Measurements from ENCODE around the gene DOC2A.

The DOC2A gene

GRCh38 chr16:30010844-30011713 lies at the start of gene DOC2A:
Gene DOC2A (minus strand): TSS chr16:30011027. CDS start chr16:30010222, 805 bp downstream.
- Histone ChIP-seq H3K4me3 (ENCODE audit: low read depth, low read length, poor library complexity, severe bottlenecking) (peak within 1 kb of the TSS; percentile 42), H3K9ac (ENCODE audit: low read length) (no peak within 1 kb of the TSS)

GRCh38 chr16:30060346-30060745 lies 49.5 kb upstream of the DOC2A start:
- Histone ChIP-seq H3K4me2 (ENCODE audit: low read length) (no peak overlapping the region), H3F3A (ENCODE audit: insufficient read depth, low read length) (no peaks in the 10 kb centered on the region)

More at GRCh38 chr16:30010844-30011713, at the start of gene DOC2A:
- no peaks in the 10 kb centered on the region for H3K9me2 ChIP-seq (ENCODE audit: low read depth, low read length)
- H3K9me3 ChIP-seq (ENCODE audit: low read length): no peaks in the 10 kb centered on the region
- H3K27ac ChIP-seq (ENCODE audit: low read depth, low read length, poor library complexity, severe bottlenecking): no peak within 1 kb of the TSS
- TF ChIP-seq CTCF (IDR thresholded peaks at IDR 0.05; ENCODE audit: low read length) (no peak), EZH2 (IDR thresholded peaks at IDR 0.05; ENCODE audit: borderline replicate concordance, low read length) (no peak)
- H3K27me3 ChIP-seq (ENCODE audit: insufficient read depth, low read length): peaks cover 4% of the 10 kb centered on the region
- H2AFZ ChIP-seq (ENCODE audit: low read length): no peak within 1 kb of the TSS
- H3K79me2 ChIP-seq (ENCODE audit: insufficient read depth, low read length): no peaks in the 10 kb centered on the region
- H4K20me1 ChIP-seq (ENCODE audit: insufficient read depth, low read length): no peaks in the 10 kb centered on the region
- no peaks in the 10 kb centered on the region for H3K4me1 ChIP-seq (ENCODE audit: insufficient read depth, low read length, severe bottlenecking)
- peaks cover 4% of the 10 kb centered on the region for H3K36me3 ChIP-seq (ENCODE audit: insufficient read depth, low read length)
- H3F3A ChIP-seq (ENCODE audit: insufficient read depth, low read length): no peaks in the 10 kb centered on the region
- peak within 1 kb of the TSS; percentile 37; the same call in 1 of the 2 replicates for H3K4me2 ChIP-seq (ENCODE audit: low read length)

GRCh38 chr16:30054959-30055553 lies 44.2 kb upstream of the DOC2A start:
- H3K4me1 ChIP-seq (ENCODE audit: insufficient read depth, low read length, severe bottlenecking): peaks cover 25% of the 10 kb centered on the region
- no peak overlapping the region; the same call in 1 of the 2 replicates for H3K9ac ChIP-seq (ENCODE audit: low read length)
- no peaks in the 10 kb centered on the region for H4K20me1 ChIP-seq (ENCODE audit: insufficient read depth, low read length)
- H3K79me2 ChIP-seq (ENCODE audit: insufficient read depth, low read length): no peaks in the 10 kb centered on the region
- H3K4me3 ChIP-seq (ENCODE audit: low read depth, low read length, poor library complexity, severe bottlenecking): no peak overlapping the region
- H3K9me3 ChIP-seq (ENCODE audit: low read length): no peaks in the 10 kb centered on the region
- peak overlapping the region; percentile 1 for H3K27ac ChIP-seq (ENCODE audit: low read depth, low read length, poor library complexity, severe bottlenecking)
- no peaks in the 10 kb centered on the region for H3K27me3 ChIP-seq (ENCODE audit: insufficient read depth, low read length)
- peak overlapping the region; percentile 14; the same call in 1 of the 2 replicates for H3K4me2 ChIP-seq (ENCODE audit: low read length)
- H3F3A ChIP-seq (ENCODE audit: insufficient read depth, low read length): no peaks in the 10 kb centered on the region
- H2AFZ ChIP-seq (ENCODE audit: low read length): no peak overlapping the region
- H3K36me3 ChIP-seq (ENCODE audit: insufficient read depth, low read length): no peaks in the 10 kb centered on the region
- no peaks in the 10 kb centered on the region for H3K9me2 ChIP-seq (ENCODE audit: low read depth, low read length)
- TF ChIP-seq EZH2 (IDR thresholded peaks at IDR 0.05; ENCODE audit: borderline replicate concordance, low read length) (no peak), CTCF (IDR thresholded peaks at IDR 0.05; ENCODE audit: low read length) (peak; percentile 87)

More at GRCh38 chr16:30060346-30060745, 49.5 kb upstream of the DOC2A start:
- Histone ChIP-seq H2AFZ (ENCODE audit: low read length) (no peak overlapping the region), H3K9ac (ENCODE audit: low read length) (no peak overlapping the region), H3K79me2 (ENCODE audit: insufficient read depth, low read length) (no peaks in the 10 kb centered on the region; the same call in 1 of the 2 replicates), H3K9me2 (ENCODE audit: low read depth, low read length) (no peaks in the 10 kb centered on the region), H3K36me3 (ENCODE audit: insufficient read depth, low read length) (no peaks in the 10 kb centered on the region), H3K4me1 (ENCODE audit: insufficient read depth, low read length, severe bottlenecking) (peaks cover 15% of the 10 kb centered on the region), H4K20me1 (ENCODE audit: insufficient read depth, low read length) (no peaks in the 10 kb centered on the region), H3K27ac (ENCODE audit: low read depth, low read length, poor library complexity, severe bottlenecking) (no peak overlapping the region), H3K27me3 (ENCODE audit: insufficient read depth, low read length) (no peaks in the 10 kb centered on the region), H3K4me3 (ENCODE audit: low read depth, low read length, poor library complexity, severe bottlenecking) (no peak overlapping the region), H3K9me3 (ENCODE audit: low read length) (no peaks in the 10 kb centered on the region)
- TF ChIP-seq EZH2 (IDR thresholded peaks at IDR 0.05; ENCODE audit: borderline replicate concordance, low read length) (no peak), CTCF (IDR thresholded peaks at IDR 0.05; ENCODE audit: low read length) (no peak)
